Fibroblast of skin of scalp (primary cell): ENCODE results near the gene PLEKHM2.

Source experiments
- DNase-seq: peaks from one replicate; pipeline ENCODE4 v3.0.0-alpha.2; 2013

PLEKHM2 gene

GRCh38 chr1:15761366-15762128, 77.4 kb downstream of the PLEKHM2 start:
- no peak for DNase-seq

- DNase-seq, result no peak
Observed at GRCh38 chr1:15762546-15762945, 78.4 kb downstream of the PLEKHM2 start.

GRCh38 chr1:15764269-15764764, 80.2 kb downstream of the PLEKHM2 start:
- DNase-seq, result no peak

GRCh38 chr1:15764890-15765289, 80.8 kb downstream of the PLEKHM2 start:
- no peak for DNase-seq

GRCh38 chr1:15765495-15766194, 81.5 kb downstream of the PLEKHM2 start:
- DNase-seq, result peak; percentile 30

GRCh38 chr1:15767941-15768340, 83.8 kb downstream of the PLEKHM2 start:
- DNase-seq, result no peak

GRCh38 chr1:15768388-15768787, 84.3 kb downstream of the PLEKHM2 start:
- DNase-seq, result no peak

GRCh38 chr1:15770313-15770962, 86.3 kb downstream of the PLEKHM2 start:
- no peak for DNase-seq

GRCh38 chr1:15771836-15772515, 87.9 kb downstream of the PLEKHM2 start:
- DNase-seq, result no peak

GRCh38 chr1:15775706-15776105, 91.6 kb downstream of the PLEKHM2 start:
- no peak for DNase-seq

- DNase-seq, result no peak
Observed at GRCh38 chr1:15777909-15778707, 94.0 kb downstream of the PLEKHM2 start.
